T-cell (primary cell): Measurements from ENCODE around the gene RAG2. TPM values are rescaled to one million over a fixed set of nuclear protein-coding genes. Genes with fewer than 3 reads are reported as not detected.

Experiments
- ATAC-seq, 4 experiments: fragments of 200-7000 bp in 3 of 4; fragments of 150-1000 bp in 1 of 4; cut with Tn5 transposase; replicated peaks in 1 of 4; 1 replicate in 3 of 4; 2 replicates in 1 of 4; pipeline ENCODE4 v1.10.0; 2021; ENCODE audit warnings: moderate library complexity in 3 of 4, mild to moderate bottlenecking in 2 of 4, moderate number of reproducible peaks in 1 of 4
- CTCF ChIA-PET, 2 donors: fragments of 300-600 bp; sonication (Branson Sonifier 250); formaldehyde crosslinking; loops; one replicate each; lab custom pipeline; 2022; ENCODE audit warnings: antibody characterized with exemption in 2 of 2; lab: Charles Lee
- POLR2A ChIA-PET, 2 donors: fragments of 300-600 bp; sonication (Branson Sonifier 250); formaldehyde crosslinking; loops; one replicate each; lab custom pipeline; 2022; ENCODE audit warnings: antibody characterized with exemption in 2 of 2; lab: Charles Lee
- DNase-seq, 35 experiments: peaks; one replicate each; pipeline versions ENCODE4 v3.0.0 to v3.0.0-alpha.2; 2013 to 2023
- H3K27ac ChIP-seq: one replicate; pipeline ENCODE4 v1.5.1; 2013; ENCODE audit warnings: low read length
- H3K27me3 ChIP-seq, 2 experiments: replicated peaks in 1 of 2; 1 replicate in 1 of 2; 2 replicates in 1 of 2; pipeline versions ENCODE4 v1.6.1 to v1.7.0; 2013; ENCODE audit warnings: low read length in 1 of 2, mixed read lengths in 1 of 2; ENCODE audit not compliant: control insufficient read depth in 2 of 2, insufficient read depth in 2 of 2; ENCODE audit errors: extremely low read depth in 1 of 2
- H3K36me3 ChIP-seq, 2 donors: 1 replicate in 1 of 2; 2 replicates in 1 of 2; pipeline versions ENCODE4 v1.6.1 to v1.7.0; 2013; ENCODE audit warnings: low read length in 1 of 2; ENCODE audit not compliant: control insufficient read depth in 2 of 2, insufficient read depth in 1 of 2; ENCODE audit errors: extremely low read depth in 1 of 2
- H3K4me1 ChIP-seq, 2 experiments: 1 replicate in 1 of 2; 2 replicates in 1 of 2; pipeline versions ENCODE4 v1.6.1 to v1.7.0; 2013; ENCODE audit warnings: low read length in 2 of 2, mixed read lengths in 1 of 2; ENCODE audit not compliant: insufficient read depth in 2 of 2, control insufficient read depth in 1 of 2; ENCODE audit errors: extremely low read depth in 1 of 2
- H3K4me3 ChIP-seq, 2 donors: 1 replicate in 1 of 2; 2 replicates in 1 of 2; pipeline versions ENCODE4 v1.5.1 to v1.7.0; 2013; ENCODE audit warnings: mild to moderate bottlenecking in 2 of 2, low read length in 1 of 2, moderate library complexity in 1 of 2; ENCODE audit not compliant: control insufficient read depth in 1 of 2; ENCODE audit errors: extremely low read depth in 1 of 2
- H3K9me3 ChIP-seq: 2 replicates; pipeline ENCODE4 v1.7.0; 2013
- H3K27ac Mint-ChIP-seq, 2 donors: one replicate each; pipeline ENCODE4 v1.8.0; 2020 to 2021; ENCODE audit warnings: mild to moderate bottlenecking in 2 of 2, mixed read lengths in 2 of 2
- H3K27me3 Mint-ChIP-seq, 2 donors: one replicate each; pipeline ENCODE4 v1.8.0; 2021 to 2022; ENCODE audit warnings: mixed read lengths in 2 of 2
- H3K36me3 Mint-ChIP-seq: one replicate; pipeline ENCODE4 v1.8.0; 2021; ENCODE audit warnings: mixed read lengths
- H3K4me1 Mint-ChIP-seq, 3 donors: one replicate each; pipeline ENCODE4 v1.8.0; 2020 to 2022; ENCODE audit warnings: mixed read lengths in 3 of 3, mild to moderate bottlenecking in 1 of 3
- H3K4me3 Mint-ChIP-seq, 3 donors: one replicate each; pipeline ENCODE4 v1.8.0; 2020 to 2022; ENCODE audit warnings: mild to moderate bottlenecking in 3 of 3, mixed read lengths in 3 of 3, moderate library complexity in 3 of 3
- H3K9me3 Mint-ChIP-seq, 3 donors: one replicate each; pipeline ENCODE4 v1.8.0; 2020 to 2022; ENCODE audit warnings: mixed read lengths in 3 of 3
- WGBS: methylation state at CpG from one replicate; pipeline ENCODE4 v1.1.5; 2013; ENCODE audit warnings: missing lambda C conversion rate; ENCODE audit not compliant: insufficient coverage; 5-methylcytosine and 5-hydroxymethylcytosine counted together
- total RNA-seq, 35 experiments: library from RNA in 6 of 35; stranded (reverse) in 6 of 35; fragments of 120-200 nt in 1 of 35; gene quantifications; one replicate each; pipeline versions ENCODE4 v1.2.1 to v1.2.4 and lab custom pipeline; 2013 to 2026

RAG2 gene
- total RNA-seq, 5 donors from 2014 or later (not counting 1 experiment from before 2014, with no cell fraction given), result not detected

DNA sequence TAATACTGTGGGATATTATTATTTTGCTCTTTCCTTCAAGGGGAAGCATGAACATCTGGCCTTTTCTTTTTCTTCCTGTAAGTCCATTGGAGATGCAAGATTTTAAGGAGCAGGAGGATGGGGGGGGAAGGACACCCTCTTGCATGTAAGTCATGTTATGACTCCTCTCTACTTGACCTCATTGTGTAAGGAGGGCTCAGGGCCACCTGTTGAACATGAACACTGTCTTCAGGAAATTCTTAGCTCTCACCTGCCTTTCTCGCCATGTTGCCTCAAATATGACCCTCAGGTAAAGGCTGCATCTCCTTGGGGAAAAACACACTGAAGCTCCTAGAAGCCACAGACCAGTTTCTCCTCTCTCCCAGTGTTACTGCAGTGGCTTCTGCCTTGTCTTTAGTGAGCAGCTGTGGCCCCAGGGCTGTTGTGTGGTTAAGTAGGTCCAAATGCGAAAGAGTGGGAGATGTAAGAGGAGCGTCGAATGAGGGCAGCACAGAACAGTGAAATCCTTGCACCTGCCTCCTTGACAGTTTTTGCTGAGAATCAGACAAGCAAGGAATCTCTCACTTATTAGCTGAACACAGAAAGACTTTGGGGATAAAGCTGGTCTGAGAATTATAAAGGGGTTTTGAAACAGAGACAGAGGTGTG, 31.5 kb downstream of the RAG2 start:
- H3K4me3 Mint-ChIP-seq, result no peak overlapping the region
- DNase-seq (no peak), ATAC-seq (no peak)
- Histone ChIP-seq H3K4me3 (no peak overlapping the region), H3K36me3 (no peaks in the 10 kb centered on the region), H3K4me1 (peaks cover 0 to 3% of the 10 kb centered on the region in 2 experiments), H3K27me3 (peaks cover 0 to 11% of the 10 kb centered on the region in 2 experiments), H3K27ac (no peak overlapping the region), H3K9me3 (no peaks in the 10 kb centered on the region)
- ChIA-PET CTCF (interaction anchor here (0.6 to 6.6 kb wide), 4 partner anchors 106 to 949 kb away, joined by 3 to 97 read pairs (median 19); no protein-coding TSS in a partner anchor), POLR2A (no interaction called here)
- H3K4me1 Mint-ChIP-seq, result peaks cover 5 to 12% (median 7%) of the 10 kb centered on the region in 3 donors
- peaks cover 42 to 47% of the 10 kb centered on the region in 2 donors for H3K27me3 Mint-ChIP-seq
- no peaks in the 10 kb centered on the region for H3K9me3 Mint-ChIP-seq
- 85% methylated on average over 4 of the region's 4 CpGs for WGBS
- H3K36me3 Mint-ChIP-seq, result no peaks in the 10 kb centered on the region
- H3K27ac Mint-ChIP-seq, result no peak overlapping the region

- no peak overlapping the region for H3K27ac ChIP-seq
- H3K4me3 ChIP-seq, result peak overlapping the region in 1 of 2 donors; percentile 4
- Mint-ChIP-seq H3K27me3 (peaks cover 34% of the 10 kb centered on the region in 2 donors), H3K27ac (no peak overlapping the region), H3K9me3 (peaks cover 0 to under 1% (median 0%) of the 10 kb centered on the region in 3 donors), H3K4me3 (peak overlapping the region in 2 of 3 donors; percentile 64 to 79), H3K36me3 (no peaks in the 10 kb centered on the region), H3K4me1 (peaks cover 7 to 14% (median 8%) of the 10 kb centered on the region in 3 donors)
- ChIA-PET POLR2A (no interaction called here), CTCF (interaction anchor here (0.6 to 6.6 kb wide), 15 partner anchors 8 to 1457 kb away, joined by 3 to 97 read pairs (median 5); no protein-coding TSS in a partner anchor)
- no peaks in the 10 kb centered on the region for H3K36me3 ChIP-seq
- no peaks in the 10 kb centered on the region for H3K9me3 ChIP-seq
- peaks cover 0 to 8% of the 10 kb centered on the region in 2 experiments for H3K4me1 ChIP-seq
- H3K27me3 ChIP-seq, result peaks cover 0 to 10% of the 10 kb centered on the region in 2 experiments
- DNase-seq, result no peak
- WGBS, result 84% methylated on average over 5 of the region's 6 CpGs
- ATAC-seq, result no peak
These were observed 32.9 kb downstream of the RAG2 start for GRCh38 chr11:36565031-36565610.

- DNase-seq, result peak in 31 of 35 experiments; percentile 5 to 72 (median 30)
- H3K27me3 ChIP-seq, result peaks cover 0 to 10% of the 10 kb centered on the region in 2 experiments
- H3K36me3 ChIP-seq, result no peaks in the 10 kb centered on the region
- H3K4me1 ChIP-seq, result peaks cover 0 to 12% of the 10 kb centered on the region in 2 experiments
- peak; percentile 56 to 69 (median 60) for ATAC-seq
- no peaks in the 10 kb centered on the region for H3K9me3 ChIP-seq
- 5% methylated on average over 6 of the region's 15 CpGs for WGBS
- no peak overlapping the region for H3K27ac ChIP-seq
- Mint-ChIP-seq H3K4me3 (peak overlapping the region; percentile 64 to 79 (median 68)), H3K9me3 (peaks cover 0 to 6% (median 5%) of the 10 kb centered on the region in 3 donors), H3K4me1 (peaks cover 7 to 20% (median 14%) of the 10 kb centered on the region in 3 donors), H3K27me3 (peaks cover 34% of the 10 kb centered on the region in 2 donors), H3K36me3 (no peaks in the 10 kb centered on the region), H3K27ac (no peak overlapping the region)
- POLR2A ChIA-PET, result no interaction called here
- H3K4me3 ChIP-seq, result peak overlapping the region; percentile 4 to 48
- CTCF ChIA-PET, result interaction anchor here (0.6 to 6.6 kb wide), 21 partner anchors 9 to 376 kb away, joined by 3 to 97 read pairs (median 4); no protein-coding TSS in a partner anchor
These were observed 33.5 kb downstream of the RAG2 start for GRCh38 chr11:36564376-36565030.

DNA sequence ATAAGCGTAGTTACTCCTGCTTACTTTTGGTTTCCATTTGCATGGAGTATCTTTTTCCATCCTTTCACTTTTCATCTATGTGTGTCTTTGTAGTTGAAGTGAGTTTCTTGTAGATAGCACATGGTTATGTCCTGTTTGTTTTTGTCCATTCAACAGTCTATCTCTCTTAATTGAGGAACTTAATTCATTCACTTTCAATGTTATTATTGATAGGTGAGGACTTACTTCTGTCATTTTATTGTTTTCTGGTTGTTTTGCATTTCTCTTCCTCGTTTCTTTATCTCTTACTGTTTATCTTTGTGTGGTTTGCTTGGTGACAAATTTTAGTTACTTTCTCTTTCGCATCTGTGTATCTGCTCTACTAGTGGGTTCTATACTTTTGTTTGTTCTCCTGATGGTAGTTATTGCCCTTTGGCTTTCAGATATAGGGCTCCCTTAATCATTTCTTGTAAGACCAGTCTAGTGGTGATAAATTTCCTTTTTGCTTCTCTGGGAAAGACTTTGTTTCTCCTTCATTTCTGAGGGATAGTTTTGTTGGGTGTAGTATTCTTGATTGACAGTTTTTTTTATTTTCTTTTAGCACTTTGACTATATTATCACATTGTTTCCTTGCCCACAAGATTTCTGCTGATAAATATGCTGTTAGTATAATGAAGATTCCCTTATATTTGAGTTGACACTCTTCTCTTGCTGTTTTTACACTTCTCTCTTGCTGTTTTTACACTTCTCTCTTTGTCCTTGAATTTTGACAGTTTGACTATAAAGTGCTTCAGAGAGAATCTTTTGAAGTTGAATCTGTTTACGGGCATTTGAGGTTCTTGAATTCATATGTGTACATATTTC, 39.2 kb downstream of the RAG2 start:
- Histone ChIP-seq H3K27me3 (no peaks in the 10 kb centered on the region), H3K27ac (peak overlapping the region; percentile 78), H3K36me3 (no peaks in the 10 kb centered on the region), H3K4me3 (peak overlapping the region in 1 of 2 donors; percentile 12), H3K9me3 (no peaks in the 10 kb centered on the region), H3K4me1 (peaks cover 0 to 9% of the 10 kb centered on the region in 2 experiments)
- ATAC-seq, result peak; percentile 54 to 82 (median 64)
- no peaks in the 10 kb centered on the region for H3K36me3 Mint-ChIP-seq
- H3K4me1 Mint-ChIP-seq, result peaks cover 14 to 29% (median 28%) of the 10 kb centered on the region in 3 donors
- peaks cover 0 to under 1% of the 10 kb centered on the region in 2 donors for H3K27me3 Mint-ChIP-seq
- CTCF ChIA-PET, result no interaction called here
- peak in 1 of 35 experiments; percentile 34 for DNase-seq
- H3K4me3 Mint-ChIP-seq, result peak overlapping the region; percentile 26 to 69 (median 31)
- no CpG with 5 or more reads among the region's 4 CpGs for WGBS
- peaks cover 0 to 10% (median 5%) of the 10 kb centered on the region in 3 donors for H3K9me3 Mint-ChIP-seq
- peak overlapping the region; percentile 77 to 78 for H3K27ac Mint-ChIP-seq
- POLR2A ChIA-PET, result no interaction called here

GRCh38 chr11:36557991-36558390, 40.0 kb downstream of the RAG2 start:
- peak overlapping the region in 1 of 2 donors; percentile 12 for H3K4me3 ChIP-seq

More at GRCh38 chr11:36557991-36558390, 40.0 kb downstream of the RAG2 start:
- DNase-seq (no peak), ATAC-seq (no peak)
- Mint-ChIP-seq H3K4me3 (peak overlapping the region in 2 of 3 donors; percentile 26 to 31), H3K4me1 (peaks cover 14 to 29% (median 28%) of the 10 kb centered on the region in 3 donors), H3K27me3 (no peaks in the 10 kb centered on the region), H3K9me3 (peaks cover 0 to 10% (median 5%) of the 10 kb centered on the region in 3 donors), H3K36me3 (no peaks in the 10 kb centered on the region), H3K27ac (peak overlapping the region; percentile 77 to 78)
- ChIA-PET POLR2A (no interaction called here), CTCF (no interaction called here)
- H3K36me3 ChIP-seq, result no peaks in the 10 kb centered on the region
- H3K4me1 ChIP-seq, result peaks cover 0 to 9% of the 10 kb centered on the region in 2 experiments
- H3K9me3 ChIP-seq, result no peaks in the 10 kb centered on the region
- H3K27ac ChIP-seq, result peak overlapping the region; percentile 78
- no peaks in the 10 kb centered on the region for H3K27me3 ChIP-seq
